ENCODE results near the gene IPO8.

GRCh38 chr12:30603129-30603528 is 92.5 kb downstream of the IPO8 start:
- TF ChIP-seq CTCF (IDR thresholded peaks at IDR 0.05), result no peak
- no peak for TF ChIP-seq POLR2A (IDR thresholded peaks at IDR 0.05)

Measured in adrenal gland (tissue), 5 donors.